Activated naive CD8-positive, alpha-beta T cell treated with anti-CD3 and anti-CD28 coated beads, Interleukin-2, amount 10 ng/mL, durations not matched to agents 7 days and 5 days (primary cell): ENCODE data around the gene HES5. TPM values are rescaled to one million over a fixed set of nuclear protein-coding genes. Genes with fewer than 3 reads are reported as not detected.

ENCODE experiments used
- ATAC-seq: fragments of 150-1000 bp; cut with Tn5 transposase; one replicate; pipeline ENCODE4 v1.10.0; 2021; ENCODE audit warnings: low read depth, moderate library complexity
- POLR2A ChIA-PET: fragments of 350-600 bp; sonication (Branson Sonifier 250); formaldehyde crosslinking; loops from one replicate; lab custom pipeline; 2021; ENCODE audit warnings: antibody characterized with exemption; lab: Charles Lee
- DNase-seq: peaks from one replicate; pipeline ENCODE4 v3.0.0; 2021
- H3K27ac Mint-ChIP-seq: one replicate; pipeline ENCODE4 v1.8.0; 2022; ENCODE audit warnings: mild to moderate bottlenecking, mixed read lengths
- H3K27me3 Mint-ChIP-seq: one replicate; pipeline ENCODE4 v1.8.0; 2022; ENCODE audit warnings: mild to moderate bottlenecking, moderate library complexity, mixed read lengths
- H3K36me3 Mint-ChIP-seq: one replicate; pipeline ENCODE4 v1.8.0; 2021; ENCODE audit warnings: mild to moderate bottlenecking, mixed read lengths
- H3K4me1 Mint-ChIP-seq: one replicate; pipeline ENCODE4 v1.8.0; 2021; ENCODE audit warnings: mixed read lengths
- H3K4me3 Mint-ChIP-seq: one replicate; pipeline ENCODE4 v1.8.0; 2022; ENCODE audit warnings: mild to moderate bottlenecking, moderate library complexity, mixed read lengths
- H3K9me3 Mint-ChIP-seq: one replicate; pipeline ENCODE4 v1.8.0; 2021; ENCODE audit warnings: mixed read lengths
- total RNA-seq, 2 experiments: library from RNA; stranded (reverse); gene quantifications; one replicate each; pipeline ENCODE4 v1.2.3, GENCODE V29; 2021

The HES5 gene
- total RNA-seq, 2 experiments from 2014 or later = not detected

- ATAC-seq = no peak
- no peak overlapping the region for H3K27ac Mint-ChIP-seq
- DNase-seq = no peak
- H3K9me3 Mint-ChIP-seq = no peaks in the 10 kb centered on the region
- POLR2A ChIA-PET = interaction anchor here (0.7 to 1.9 kb wide), 2 partner anchors 10 to 377 kb away, joined by 4 to 9 read pairs; partner anchors contain the start of gene TNFRSF14
- H3K27me3 Mint-ChIP-seq = no peaks in the 10 kb centered on the region
- no peaks in the 10 kb centered on the region for H3K36me3 Mint-ChIP-seq
- H3K4me3 Mint-ChIP-seq = no peak overlapping the region
- H3K4me1 Mint-ChIP-seq = peaks cover under 1% of the 10 kb centered on the region
Measured at GRCh38 chr1:2566101-2567045, 36.3 kb upstream of the HES5 start.

- ATAC-seq = no peak
- H3K36me3 Mint-ChIP-seq = peaks cover 2% of the 10 kb centered on the region
- no peak for DNase-seq
- no peaks in the 10 kb centered on the region for H3K9me3 Mint-ChIP-seq
- no peak overlapping the region for H3K27ac Mint-ChIP-seq
- H3K4me3 Mint-ChIP-seq = no peak overlapping the region
- peaks cover 3% of the 10 kb centered on the region for H3K4me1 Mint-ChIP-seq
- H3K27me3 Mint-ChIP-seq = no peaks in the 10 kb centered on the region
- POLR2A ChIA-PET = interaction anchor here (0.8 to 11.0 kb wide), 3 partner anchors 9 to 21 kb away, joined by 3 to 231 read pairs (median 9); partner anchors contain the start of genes PRXL2B and TNFRSF14
Measured at GRCh38 chr1:2564815-2565374, 34.8 kb upstream of the HES5 start.

GRCh38 chr1:2564006-2564814 lies 34.1 kb upstream of the HES5 start:
- no peak overlapping the region for H3K4me3 Mint-ChIP-seq
- no peak for ATAC-seq
- peaks cover 3% of the 10 kb centered on the region for H3K4me1 Mint-ChIP-seq
- no peaks in the 10 kb centered on the region for H3K9me3 Mint-ChIP-seq
- POLR2A ChIA-PET = interaction anchor here (1.9 to 11.0 kb wide), 2 partner anchors 8 to 21 kb away, joined by 9 to 231 read pairs; partner anchors contain the start of genes PRXL2B and TNFRSF14
- no peak for DNase-seq
- H3K36me3 Mint-ChIP-seq = peaks cover 2% of the 10 kb centered on the region
- H3K27me3 Mint-ChIP-seq = no peaks in the 10 kb centered on the region
- peak overlapping the region; percentile 61 for H3K27ac Mint-ChIP-seq

GRCh38 chr1:2563205-2563604 lies 33.1 kb upstream of the HES5 start:
- ATAC-seq (no peak), DNase-seq (no peak)
- Mint-ChIP-seq H3K36me3 (peaks cover 4% of the 10 kb centered on the region), H3K9me3 (no peaks in the 10 kb centered on the region), H3K27ac (no peak overlapping the region), H3K4me1 (peaks cover 4% of the 10 kb centered on the region), H3K27me3 (no peaks in the 10 kb centered on the region), H3K4me3 (no peak overlapping the region)
- POLR2A ChIA-PET = interaction anchor here (0.7 to 11.0 kb wide), 2 partner anchors 9 to 22 kb away, joined by 3 to 231 read pairs; partner anchors contain the start of gene PRXL2B

GRCh38 chr1:2561898-2562895 lies 32.1 kb upstream of the HES5 start:
- POLR2A ChIA-PET = interaction anchor here (1.5 to 11.0 kb wide), 3 partner anchors 12 to 23 kb away, joined by 4 to 231 read pairs (median 15); partner anchors contain the start of gene PRXL2B
- Mint-ChIP-seq H3K4me1 (peaks cover 9% of the 10 kb centered on the region), H3K9me3 (no peaks in the 10 kb centered on the region), H3K27ac (no peak overlapping the region), H3K27me3 (no peaks in the 10 kb centered on the region), H3K36me3 (peaks cover 4% of the 10 kb centered on the region), H3K4me3 (no peak overlapping the region)
- ATAC-seq = peak; percentile 46
- DNase-seq = no peak

- Mint-ChIP-seq H3K27ac (peak overlapping the region; percentile 77), H3K36me3 (peaks cover 8% of the 10 kb centered on the region), H3K4me3 (no peak overlapping the region), H3K9me3 (no peaks in the 10 kb centered on the region), H3K4me1 (peaks cover 9% of the 10 kb centered on the region), H3K27me3 (no peaks in the 10 kb centered on the region)
- ATAC-seq = no peak
- DNase-seq = no peak
- POLR2A ChIA-PET = interaction anchor here (1.3 to 11.0 kb wide), 5 partner anchors 13 to 24 kb away, joined by 4 to 231 read pairs (median 4); partner anchors contain the start of gene PRXL2B
Measured at GRCh38 chr1:2561446-2561845, 31.4 kb upstream of the HES5 start.

GRCh38 chr1:2560299-2561073 lies 30.4 kb upstream of the HES5 start:
- H3K27me3 Mint-ChIP-seq = no peaks in the 10 kb centered on the region
- H3K4me3 Mint-ChIP-seq = no peak overlapping the region
- H3K27ac Mint-ChIP-seq = peak overlapping the region; percentile 30
- H3K36me3 Mint-ChIP-seq = peaks cover 12% of the 10 kb centered on the region
- H3K4me1 Mint-ChIP-seq = peaks cover 11% of the 10 kb centered on the region
- DNase-seq (no peak), ATAC-seq (no peak)
- POLR2A ChIA-PET = interaction anchor here (1.3 to 11.0 kb wide), 5 partner anchors 12 to 25 kb away, joined by 4 to 231 read pairs (median 4); partner anchors contain the start of gene PRXL2B
- H3K9me3 Mint-ChIP-seq = no peaks in the 10 kb centered on the region

GRCh38 chr1:2559509-2560298 lies 29.6 kb upstream of the HES5 start:
- H3K9me3 Mint-ChIP-seq = no peaks in the 10 kb centered on the region

GRCh38 chr1:2558861-2559260 lies 28.8 kb upstream of the HES5 start:
- POLR2A ChIA-PET = interaction anchor here (1.5 to 11.0 kb wide), 4 partner anchors 12 to 27 kb away, joined by 4 to 231 read pairs (median 70); partner anchors contain the start of gene PRXL2B
- DNase-seq (no peak), ATAC-seq (no peak)
- H3K9me3 Mint-ChIP-seq = no peaks in the 10 kb centered on the region
- peak overlapping the region; percentile 75 for H3K27ac Mint-ChIP-seq
- peak overlapping the region; percentile 47 for H3K4me3 Mint-ChIP-seq
- peaks cover 20% of the 10 kb centered on the region for H3K4me1 Mint-ChIP-seq
- peaks cover 12% of the 10 kb centered on the region for H3K36me3 Mint-ChIP-seq
- no peaks in the 10 kb centered on the region for H3K27me3 Mint-ChIP-seq

More at GRCh38 chr1:2559509-2560298, 29.6 kb upstream of the HES5 start:
- no peak for DNase-seq
- Mint-ChIP-seq H3K4me1 (peaks cover 14% of the 10 kb centered on the region), H3K27ac (no peak overlapping the region), H3K4me3 (no peak overlapping the region), H3K36me3 (peaks cover 12% of the 10 kb centered on the region), H3K27me3 (no peaks in the 10 kb centered on the region)
- ATAC-seq = no peak
- POLR2A ChIA-PET = interaction anchor here (1.5 to 11.0 kb wide), 5 partner anchors 11 to 26 kb away, joined by 4 to 231 read pairs (median 68); partner anchors contain the start of gene PRXL2B

- H3K4me1 Mint-ChIP-seq = peaks cover 22% of the 10 kb centered on the region
- no peaks in the 10 kb centered on the region for H3K27me3 Mint-ChIP-seq
- H3K27ac Mint-ChIP-seq = peak overlapping the region; percentile 75
- H3K4me3 Mint-ChIP-seq = peak overlapping the region; percentile 98
- POLR2A ChIA-PET = interaction anchor here (0.8 to 11.0 kb wide), 5 partner anchors 12 to 27 kb away, joined by 3 to 231 read pairs (median 68); partner anchors contain the start of gene PRXL2B
- H3K36me3 Mint-ChIP-seq = peaks cover 12% of the 10 kb centered on the region
- no peaks in the 10 kb centered on the region for H3K9me3 Mint-ChIP-seq
- ATAC-seq = no peak
- DNase-seq = no peak
Measured at GRCh38 chr1:2558420-2558819, 28.4 kb upstream of the HES5 start.
